NCI-H1930 (cell line): ENCODE data around the gene NCMAP.
"Not testable (repeated sequence)": the region's sequence is repeated elsewhere in the genome, so short reads cannot be mapped to it uniquely, and the experiment has no call there.

Experiments
- DNase-seq, 2 experiments: peaks; one replicate each; lab custom pipeline; 2025; lab: John Stamatoyannopoulos, UW

NCMAP gene

DNA sequence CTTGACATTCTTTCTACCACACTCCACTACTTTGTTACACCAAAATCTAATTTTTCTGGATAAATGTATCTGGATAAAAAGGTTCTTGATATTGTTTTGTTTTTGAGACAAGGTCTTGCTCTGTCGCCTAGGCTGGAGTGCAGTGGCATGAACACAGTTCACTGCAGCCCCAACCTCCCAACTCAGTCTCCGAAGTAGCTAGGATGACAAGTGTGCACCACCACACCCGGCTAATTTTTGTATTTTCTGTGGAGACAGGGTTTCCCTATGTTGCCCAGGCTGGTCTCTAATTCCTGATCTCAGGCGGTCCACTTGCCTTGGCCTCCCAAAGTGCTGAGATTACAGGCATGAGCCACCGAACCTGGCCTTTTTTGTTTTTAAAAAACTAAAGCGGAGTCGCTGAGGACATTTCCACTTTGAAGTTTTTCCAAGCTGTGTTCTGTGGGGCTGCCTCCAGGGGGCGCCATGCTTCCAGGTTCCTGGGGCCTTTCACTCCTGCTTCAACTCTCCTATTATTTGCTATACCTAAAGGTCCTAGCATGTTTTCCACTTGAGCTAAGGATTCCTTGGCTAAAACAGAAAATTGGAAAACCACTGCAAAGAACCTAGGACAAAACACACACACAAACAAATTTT is 14.1 kb upstream of the NCMAP start:
- DNase-seq: peak in 1 of 2 experiments; percentile 17

- DNase-seq: no peak
Observed at GRCh38 chr1:24544239-24544638, 11.6 kb upstream of the NCMAP start.

DNA sequence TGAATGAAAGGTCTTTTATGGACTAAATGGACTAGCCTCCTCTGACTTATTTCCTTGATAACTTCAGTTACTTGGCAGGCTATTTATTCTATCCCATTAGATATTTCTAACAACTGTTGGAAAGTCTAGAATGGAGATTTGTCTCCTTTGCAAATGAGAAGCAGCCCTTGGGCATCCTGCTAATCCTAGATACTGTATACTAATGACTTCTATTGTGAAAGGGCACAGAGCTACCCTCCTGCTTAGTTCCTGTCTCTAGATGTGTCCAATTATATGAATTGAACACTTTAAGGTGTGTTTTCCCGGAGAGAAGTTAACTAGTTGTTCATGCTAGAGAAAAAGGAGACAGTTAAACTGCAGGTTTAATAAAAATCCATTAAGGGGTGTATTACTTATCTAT is 10.2 kb upstream of the NCMAP start:
- no peak for DNase-seq

- DNase-seq: no peak
Observed at GRCh38 chr1:24547195-24547594, 8.7 kb upstream of the NCMAP start.

- DNase-seq: no peak
Observed at GRCh38 chr1:24548070-24548469, 7.8 kb upstream of the NCMAP start.

GRCh38 chr1:24549210-24549609 is 6.7 kb upstream of the NCMAP start:
- not testable (repeated sequence) for DNase-seq

DNA sequence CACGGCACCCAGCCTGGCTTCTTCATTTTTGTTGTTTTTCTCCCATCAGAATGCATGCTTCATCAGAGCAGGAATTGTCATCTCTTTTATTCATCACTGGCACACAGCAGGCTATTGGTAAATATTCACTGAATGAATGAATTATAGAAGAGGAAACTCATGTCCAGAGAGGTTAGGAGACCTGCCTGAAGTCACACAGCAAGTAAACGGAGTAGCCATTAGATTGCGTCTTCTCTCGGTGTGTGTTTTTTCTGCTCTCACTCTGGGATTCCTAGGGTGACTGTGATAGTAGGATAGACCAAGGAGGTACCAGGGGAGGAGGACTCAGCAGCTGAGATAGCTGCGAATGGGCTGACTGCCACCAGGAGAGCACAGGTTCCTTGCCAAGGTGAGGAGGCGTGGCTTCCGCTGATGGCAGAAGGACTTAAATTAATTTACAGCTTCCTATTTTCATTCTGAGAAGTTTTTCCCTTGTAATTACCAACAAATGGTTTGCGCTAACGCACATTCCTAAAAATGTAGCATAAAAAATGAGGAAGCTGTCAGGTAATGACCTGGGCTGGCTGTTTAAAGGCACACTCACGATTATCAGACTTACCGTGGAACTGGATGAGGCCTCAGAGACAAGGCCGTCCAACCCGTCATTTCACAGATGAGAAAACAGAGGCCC is 4.5 kb upstream of the NCMAP start:
- DNase-seq: no peak

DNA sequence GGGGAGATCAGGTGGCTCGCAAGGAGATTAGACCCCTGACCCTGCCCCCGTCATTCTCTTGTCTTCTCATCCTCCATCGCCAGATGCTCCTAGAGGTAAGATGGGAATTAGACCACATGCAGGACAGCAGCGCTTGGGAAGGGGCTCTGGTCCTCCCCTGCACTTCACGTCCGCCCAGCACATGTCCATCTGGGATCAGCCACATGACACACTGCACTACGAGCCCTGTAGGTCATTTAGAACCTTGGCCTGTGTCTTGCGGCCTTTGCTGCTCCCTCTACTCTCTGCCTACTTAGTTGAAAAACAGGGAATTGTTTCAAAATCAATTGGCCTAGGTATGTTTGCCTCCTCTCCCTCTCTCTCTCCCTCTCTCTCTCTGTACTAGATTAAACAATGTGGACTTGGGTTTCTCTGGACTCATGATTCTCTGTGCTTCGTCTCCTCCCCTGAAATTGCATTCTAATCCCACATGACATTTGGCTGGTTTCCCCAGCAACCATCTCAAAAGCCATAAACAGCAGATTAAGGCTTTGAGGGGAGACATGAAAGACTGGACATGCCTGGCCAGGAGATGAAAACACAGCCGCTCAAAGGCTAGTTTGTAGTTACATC is 3.8 kb upstream of the NCMAP start:
- no peak for DNase-seq

DNA sequence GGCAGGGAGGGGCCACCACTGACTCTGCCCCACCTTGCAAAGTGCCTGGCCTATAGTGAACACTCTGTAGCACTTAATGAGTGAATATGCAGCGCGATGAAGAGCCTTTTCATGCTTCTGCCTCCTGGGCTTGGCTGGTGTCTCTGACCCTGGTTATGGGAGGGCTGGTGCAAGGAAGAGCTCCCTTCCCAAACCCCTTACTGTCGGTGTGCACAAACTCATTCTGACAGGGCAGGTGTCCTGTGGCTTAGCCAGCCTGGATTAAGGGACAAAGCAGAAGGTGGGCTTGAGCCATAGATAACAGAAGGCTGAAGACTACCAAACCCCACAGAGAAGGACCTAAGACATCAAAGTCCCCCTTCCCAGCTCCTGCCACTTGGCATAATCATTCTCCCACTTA is 2.0 kb upstream of the NCMAP start:
- DNase-seq: no peak

- no peak for DNase-seq
Observed at GRCh38 chr1:24554714-24555113, 1.2 kb upstream of the NCMAP start.

- no peak for DNase-seq
Observed at GRCh38 chr1:24556414-24556795, 518 bp downstream of the NCMAP start.

DNA sequence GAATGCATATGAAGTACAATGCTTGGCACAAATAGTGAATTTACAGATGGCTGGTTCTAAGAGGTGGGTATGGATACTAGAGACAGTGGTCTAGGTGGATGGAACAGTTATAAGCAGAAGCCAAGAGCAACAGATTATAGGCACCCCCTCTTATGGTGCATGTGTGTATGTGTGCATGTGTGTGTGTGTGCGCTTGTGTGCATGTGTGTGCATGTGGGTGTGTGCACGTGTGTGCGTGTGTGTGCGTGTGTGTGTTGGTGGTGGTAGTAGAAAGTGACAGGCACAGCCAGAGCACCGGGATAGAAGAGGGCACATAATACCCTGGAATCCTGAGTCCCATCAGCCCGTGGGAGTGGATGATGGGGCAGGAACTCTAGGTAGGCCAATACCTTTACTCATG is 1.3 kb downstream of the NCMAP start:
- no peak for DNase-seq

DNA sequence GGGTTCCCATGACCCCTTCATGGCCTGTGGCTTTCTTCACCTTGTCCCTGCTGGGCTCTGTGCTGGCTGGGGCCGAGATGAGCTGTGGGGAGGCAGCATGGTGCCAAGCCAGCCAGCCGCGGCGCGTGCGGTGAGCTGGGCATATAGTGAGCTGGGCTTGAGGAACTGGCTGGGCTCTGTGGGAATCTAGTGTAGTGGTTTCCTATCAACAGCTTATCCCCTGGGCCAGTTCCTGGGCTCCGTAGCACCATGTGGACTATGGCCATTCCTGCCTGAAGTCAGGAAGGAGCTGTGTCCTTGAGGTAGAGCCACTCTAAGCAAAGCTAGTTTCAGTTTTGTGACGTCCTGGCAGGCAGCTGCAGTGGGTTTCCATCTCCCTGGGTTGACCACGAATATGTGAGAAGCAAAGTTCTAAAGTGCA is 1.8 kb downstream of the NCMAP start:
- no peak for DNase-seq

GRCh38 chr1:24558455-24558854 is 2.6 kb downstream of the NCMAP start:
- no peak for DNase-seq

- DNase-seq: no peak
Observed at GRCh38 chr1:24558902-24559791, 3.3 kb downstream of the NCMAP start.

DNA sequence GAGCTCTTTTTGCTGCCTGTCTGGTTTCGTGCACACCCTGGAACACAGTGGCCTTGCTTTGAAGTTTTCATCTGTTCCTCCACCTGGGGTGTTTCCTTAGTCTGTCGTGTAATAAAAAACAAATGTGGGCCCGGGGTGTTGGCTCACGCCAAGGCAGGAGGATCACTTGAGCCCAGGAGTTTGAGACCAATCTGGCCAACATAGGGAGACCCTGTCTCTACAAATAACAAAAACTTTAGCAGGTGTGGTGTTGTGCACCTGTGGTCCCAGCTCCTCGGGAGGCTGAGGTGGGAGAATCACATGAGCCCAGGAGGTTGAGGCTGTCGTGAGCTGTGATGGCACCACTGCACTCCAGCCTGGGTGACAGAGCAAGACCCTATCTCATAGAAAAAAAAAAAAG is 4.5 kb downstream of the NCMAP start:
- DNase-seq: no peak

DNA sequence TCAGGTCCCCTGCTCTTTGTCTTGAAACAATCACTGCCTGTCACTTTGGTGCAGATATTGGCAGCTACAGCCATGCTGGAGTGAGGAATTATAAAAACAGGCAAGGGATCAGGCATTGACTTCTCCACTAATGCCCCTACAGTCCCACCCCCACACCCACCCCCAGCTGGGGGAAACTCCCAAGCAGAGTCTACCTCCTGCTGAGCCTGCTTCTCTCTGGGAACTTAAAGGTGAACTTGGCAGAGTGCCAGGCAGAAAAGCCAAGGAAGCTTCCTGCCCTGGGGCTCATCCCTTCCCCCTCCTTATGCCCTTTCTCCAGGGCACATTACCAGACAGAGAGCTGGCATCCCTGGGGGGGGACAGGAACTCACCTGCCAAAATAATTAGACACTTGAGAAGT is 6.7 kb downstream of the NCMAP start:
- DNase-seq: no peak

DNA sequence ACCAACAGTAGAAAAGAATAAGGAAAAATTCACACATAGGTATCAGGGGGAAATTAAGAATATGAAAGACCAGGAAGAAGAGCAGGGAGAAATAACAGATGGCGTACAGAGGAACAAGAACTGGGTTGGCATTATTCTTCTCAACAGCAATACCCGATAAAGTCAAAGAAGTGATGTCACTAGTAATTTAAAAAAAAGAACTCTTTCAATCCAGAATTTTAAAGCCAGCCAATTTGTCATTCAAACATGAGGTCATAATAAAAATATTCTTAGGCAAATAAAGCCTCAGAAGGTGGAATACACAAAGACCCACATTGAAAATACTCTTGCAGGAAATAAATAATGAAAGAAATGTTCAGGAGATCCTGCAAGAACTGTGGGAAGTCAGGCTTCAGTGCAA is 8.8 kb downstream of the NCMAP start:
- no peak for DNase-seq

- no peak for DNase-seq
Observed at GRCh38 chr1:24566236-24566867, 10.5 kb downstream of the NCMAP start.

DNA sequence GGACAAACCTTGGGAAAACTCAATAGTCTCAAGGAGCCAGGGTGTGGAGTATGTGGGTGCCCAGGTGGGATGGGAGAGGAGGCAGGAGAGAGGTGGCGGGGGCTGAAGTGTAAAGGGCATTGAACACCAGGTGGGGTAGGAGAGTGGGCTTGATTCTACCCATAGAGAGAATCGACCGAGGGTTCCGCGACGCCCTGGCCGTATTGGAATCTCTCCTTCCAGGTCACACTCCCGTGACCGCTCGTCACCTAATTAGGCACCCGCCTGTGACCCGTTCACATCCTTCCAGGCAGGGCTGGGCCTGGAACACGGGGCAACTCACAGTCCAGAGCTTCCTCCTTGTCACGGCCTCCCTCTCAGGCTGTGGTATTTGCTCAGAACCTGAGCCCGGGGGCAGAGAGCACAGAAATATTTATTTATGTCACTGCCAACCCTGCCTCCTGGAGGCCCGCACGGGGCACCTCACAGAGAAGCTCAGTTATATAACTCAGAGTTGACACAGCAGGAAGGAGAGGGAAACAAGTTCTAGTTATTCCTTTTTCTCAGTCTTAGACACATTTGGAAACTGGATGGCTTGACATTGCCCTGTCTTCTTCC is 12.0 kb downstream of the NCMAP start:
- no peak for DNase-seq

- DNase-seq: no peak
Observed at GRCh38 chr1:24568475-24568874, 12.6 kb downstream of the NCMAP start.
